22Rv1 (cell line): ENCODE measurements around the gene ANKRD36C.
A peak's percentile ranks its signal among the peaks of the same experiment; 100 is the strongest.
"Not testable (repeated sequence)": the region's sequence is repeated elsewhere in the genome, so short reads cannot be mapped to it uniquely, and the experiment has no call there.

Source experiments
- H3K27ac ChIP-seq: fragments of 450-650 bp; 2 replicates; pipeline ENCODE4 v1.5.1; 2017
- ZFX ChIP-seq: fragments of 450-650 bp; IDR thresholded peaks from 2 replicates; pipeline ENCODE4 v1.6.1; 2017; ENCODE audit warnings: antibody characterized with exemption, borderline replicate concordance
- TF ChIP-seq, protein P1 (sequence below): fragments of 450-650 bp; IDR thresholded peaks from 2 replicates; pipeline ENCODE4 v1.5.1; 2017; ENCODE audit warnings: mild to moderate bottlenecking

Gene ANKRD36C

DNA sequence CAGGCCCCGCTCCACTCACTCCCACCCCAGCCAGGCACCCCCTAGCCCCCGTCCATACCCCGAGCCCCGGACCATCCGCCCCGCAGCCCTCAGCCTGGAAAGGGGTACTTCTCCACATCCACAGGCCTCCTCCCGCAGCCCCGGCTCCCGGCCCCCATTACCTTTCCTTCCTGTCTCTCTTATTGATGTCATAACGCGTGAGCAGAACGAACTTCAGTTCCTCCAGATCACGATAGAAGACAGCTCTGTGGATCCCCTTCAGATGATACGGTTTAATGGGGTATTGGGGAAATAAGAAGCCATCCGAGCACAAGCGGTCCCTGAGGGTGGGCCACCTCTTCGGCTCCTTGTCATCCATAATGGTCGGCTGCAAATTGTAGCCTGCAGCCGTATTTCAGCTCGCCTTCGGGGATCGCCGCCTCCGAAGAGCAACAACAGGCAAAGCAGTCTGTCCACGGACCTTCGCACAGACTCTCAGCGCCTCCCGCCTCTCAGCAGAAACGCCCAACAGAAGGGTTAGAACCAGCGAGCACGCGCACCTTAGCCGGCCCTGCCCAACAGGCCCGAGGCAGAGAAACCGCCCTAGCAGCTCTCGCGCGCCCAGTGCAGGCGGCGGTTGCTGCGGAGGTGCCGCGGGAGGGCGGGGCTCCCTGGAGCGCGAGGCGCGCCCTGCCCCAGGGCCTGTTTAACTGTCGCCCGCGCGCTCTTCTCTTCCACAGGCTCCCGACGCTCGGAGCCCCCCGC lies at the start of gene ANKRD36C:
ANKRD36C (minus strand) TSS at position 474 of the 744 bp plus-strand sequence; CDS start at position 358, 116 bp downstream.
- peak within 1 kb of the TSS; percentile 91 for H3K27ac ChIP-seq

DNA sequence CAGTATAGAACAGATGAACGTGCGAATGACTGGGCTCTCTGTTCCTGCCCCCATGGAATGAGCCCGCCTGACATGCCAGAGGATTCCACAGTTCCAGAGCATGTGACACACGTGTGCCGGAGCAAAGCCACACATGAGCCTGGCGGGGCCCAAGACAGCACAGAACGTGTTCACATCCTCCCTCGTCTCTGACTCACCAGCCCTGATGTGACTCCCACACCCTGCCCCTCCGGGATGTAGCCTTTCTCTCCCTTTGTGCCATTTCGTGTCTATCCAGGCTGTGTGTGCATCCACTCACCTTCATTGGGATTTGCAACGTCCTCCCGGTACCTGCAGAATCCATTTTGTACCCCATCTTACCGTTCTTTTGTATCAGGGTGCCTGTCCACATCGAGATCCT lies 43.9 kb upstream of the ANKRD36C start:
- H3K27ac ChIP-seq: not testable (repeated sequence)

DNA sequence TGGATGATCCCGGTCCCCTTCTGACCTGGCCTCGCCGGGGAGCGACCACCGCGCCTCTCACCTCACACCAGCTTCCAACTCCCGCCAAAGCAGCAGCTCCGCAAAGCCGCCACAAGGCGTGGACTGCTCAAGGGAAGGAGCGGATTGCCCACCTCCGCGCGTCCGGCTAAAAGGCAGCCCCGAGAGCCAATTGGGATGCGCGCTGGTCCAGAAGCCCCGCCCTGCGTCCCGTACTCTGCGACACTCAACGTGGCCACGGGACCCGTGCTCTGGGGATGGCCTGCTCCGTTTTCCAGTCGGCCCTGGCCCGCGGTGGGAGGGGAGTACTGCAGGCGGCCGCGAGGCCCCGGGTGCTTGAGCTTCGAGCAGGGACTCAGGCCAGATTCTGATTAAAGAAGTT lies 43.2 kb upstream of the ANKRD36C start, which contains the start of gene GPAT2:
GPAT2 (minus strand) TSS at position 125 of the 400 bp plus-strand sequence. CDS start 2,557 bp downstream, outside the sequence.
- H3K27ac ChIP-seq: not testable (repeated sequence)

DNA sequence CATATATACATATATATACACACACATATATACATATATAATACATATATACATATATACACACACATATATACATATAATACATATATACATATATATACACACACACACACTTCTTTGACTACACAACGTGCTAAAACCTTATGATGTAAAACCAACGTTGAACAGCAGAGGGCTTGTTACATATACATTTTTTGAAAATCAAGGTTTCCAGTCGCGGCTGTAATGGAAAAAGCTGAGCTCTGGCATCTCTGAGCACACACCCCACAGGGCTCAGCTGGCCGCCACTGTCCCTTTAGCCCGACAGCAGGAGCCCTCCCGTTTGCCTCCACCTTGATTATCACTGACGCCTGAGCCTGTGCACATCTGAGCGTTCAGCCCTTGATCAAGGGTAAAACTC lies 42.4 kb upstream of the ANKRD36C start:
- not testable (repeated sequence) for H3K27ac ChIP-seq

DNA sequence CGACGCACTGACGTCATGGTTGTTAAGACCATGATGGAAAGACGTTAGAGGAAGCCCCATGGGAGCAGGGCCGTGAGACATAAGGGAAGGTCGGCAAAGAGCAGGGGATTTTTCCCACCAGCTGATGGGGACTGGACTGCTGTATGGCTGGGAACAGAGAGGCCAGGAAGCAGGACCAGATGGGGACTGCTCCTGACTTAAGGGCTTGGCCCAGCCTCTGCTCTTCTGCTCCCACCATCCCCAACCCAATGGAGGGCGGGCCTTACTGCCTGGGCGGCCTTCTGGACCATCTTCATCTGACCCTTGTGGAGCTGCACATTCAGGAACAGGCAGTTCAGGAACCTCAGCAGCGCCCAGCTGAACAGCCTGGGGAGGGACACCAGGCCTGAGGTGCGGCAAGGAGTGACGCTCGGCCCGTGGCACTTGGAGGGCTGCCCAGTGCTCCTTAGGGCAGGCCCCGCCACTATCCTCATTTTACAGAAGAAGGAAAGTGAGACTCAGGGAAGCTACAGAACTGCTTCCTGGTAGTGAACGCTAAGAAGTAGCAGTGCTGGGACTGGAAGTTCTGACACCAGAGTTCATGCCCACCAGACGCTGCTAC lies 36.2 kb upstream of the ANKRD36C start:
- H3K27ac ChIP-seq: not testable (repeated sequence)

DNA sequence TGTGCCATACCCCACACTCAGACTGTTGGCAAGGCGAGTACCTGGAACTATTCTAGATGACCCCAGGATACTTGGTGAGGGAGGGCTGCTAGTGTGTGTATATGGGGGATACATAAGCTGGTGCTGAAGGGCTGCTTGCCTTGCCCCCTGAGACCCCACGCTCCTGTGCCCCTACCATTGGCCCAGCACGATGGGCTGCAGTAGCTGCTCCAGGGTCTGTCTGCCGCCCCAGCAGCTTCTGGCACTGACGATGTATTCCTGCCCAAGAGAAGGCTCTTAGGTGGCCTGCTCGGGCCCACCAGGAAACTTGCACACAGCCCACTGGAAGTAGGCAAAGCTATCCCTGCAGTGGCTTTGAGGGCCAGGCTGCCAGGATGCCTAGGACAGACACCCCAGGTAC lies 34.1 kb upstream of the ANKRD36C start:
- H3K27ac ChIP-seq: not testable (repeated sequence)

DNA sequence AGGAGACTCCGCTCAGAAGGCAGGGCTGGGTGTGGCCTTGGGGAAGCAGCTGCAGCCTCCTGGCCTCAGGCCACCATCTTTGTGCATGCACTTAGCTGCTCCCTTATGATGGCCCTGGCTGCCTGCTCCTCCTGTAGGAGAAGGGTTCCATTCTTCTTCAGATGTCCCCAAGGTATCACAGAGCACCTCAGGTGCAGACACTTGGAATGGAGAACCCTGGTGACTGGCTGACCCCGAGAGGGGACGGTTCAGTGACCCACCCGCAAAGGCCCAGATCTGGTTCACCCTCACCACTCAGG lies 33.5 kb upstream of the ANKRD36C start:
- H3K27ac ChIP-seq: no peak overlapping the region
- TF ChIP-seq, protein P1, sequence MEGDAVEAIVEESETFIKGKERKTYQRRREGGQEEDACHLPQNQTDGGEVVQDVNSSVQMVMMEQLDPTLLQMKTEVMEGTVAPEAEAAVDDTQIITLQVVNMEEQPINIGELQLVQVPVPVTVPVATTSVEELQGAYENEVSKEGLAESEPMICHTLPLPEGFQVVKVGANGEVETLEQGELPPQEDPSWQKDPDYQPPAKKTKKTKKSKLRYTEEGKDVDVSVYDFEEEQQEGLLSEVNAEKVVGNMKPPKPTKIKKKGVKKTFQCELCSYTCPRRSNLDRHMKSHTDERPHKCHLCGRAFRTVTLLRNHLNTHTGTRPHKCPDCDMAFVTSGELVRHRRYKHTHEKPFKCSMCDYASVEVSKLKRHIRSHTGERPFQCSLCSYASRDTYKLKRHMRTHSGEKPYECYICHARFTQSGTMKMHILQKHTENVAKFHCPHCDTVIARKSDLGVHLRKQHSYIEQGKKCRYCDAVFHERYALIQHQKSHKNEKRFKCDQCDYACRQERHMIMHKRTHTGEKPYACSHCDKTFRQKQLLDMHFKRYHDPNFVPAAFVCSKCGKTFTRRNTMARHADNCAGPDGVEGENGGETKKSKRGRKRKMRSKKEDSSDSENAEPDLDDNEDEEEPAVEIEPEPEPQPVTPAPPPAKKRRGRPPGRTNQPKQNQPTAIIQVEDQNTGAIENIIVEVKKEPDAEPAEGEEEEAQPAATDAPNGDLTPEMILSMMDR: no peak
- TF ChIP-seq ZFX: no peak

DNA sequence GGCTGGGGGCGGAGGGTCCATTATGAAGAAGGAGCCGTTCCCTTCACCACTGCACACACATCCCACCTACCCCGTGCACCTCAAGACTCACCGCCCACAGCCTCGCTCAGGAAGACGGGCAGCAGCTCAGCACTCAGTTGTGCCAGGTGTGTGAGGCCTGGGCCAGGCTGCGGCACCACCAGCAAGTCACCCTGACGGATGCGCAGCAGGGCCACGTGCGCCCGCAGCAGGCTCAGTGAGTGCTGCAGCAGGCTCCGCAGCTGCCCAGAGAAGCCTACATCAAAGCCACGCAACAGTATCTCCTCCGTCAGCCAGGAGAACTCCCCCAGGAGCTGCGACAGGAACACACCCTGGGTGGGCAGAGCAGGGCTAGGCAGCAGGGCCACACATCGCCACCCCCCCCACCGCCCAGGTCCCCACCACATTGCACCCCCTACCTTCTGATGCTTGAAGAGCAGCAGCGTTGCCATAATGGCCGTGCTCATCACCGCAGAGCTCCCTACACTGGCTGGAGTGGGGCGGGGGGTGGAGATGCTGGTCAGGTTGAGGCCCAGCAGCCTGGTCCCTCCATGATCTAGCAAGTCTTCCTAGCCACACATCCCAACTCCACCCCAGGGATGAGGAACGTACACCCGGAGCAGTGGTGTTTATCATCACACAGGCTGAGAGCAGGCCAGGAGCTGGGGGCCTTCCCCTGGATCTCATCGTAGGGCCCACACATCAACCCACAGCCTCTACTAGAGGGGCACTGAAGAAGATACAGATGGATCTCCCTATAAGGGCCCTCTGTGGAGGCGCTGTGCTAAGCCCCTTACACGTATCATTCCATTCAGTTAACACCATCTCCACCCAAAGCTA lies 32.9 kb upstream of the ANKRD36C start:
- TF ChIP-seq, protein P1: no peak
- no peak for TF ChIP-seq ZFX
- H3K27ac ChIP-seq: no peak overlapping the region

DNA sequence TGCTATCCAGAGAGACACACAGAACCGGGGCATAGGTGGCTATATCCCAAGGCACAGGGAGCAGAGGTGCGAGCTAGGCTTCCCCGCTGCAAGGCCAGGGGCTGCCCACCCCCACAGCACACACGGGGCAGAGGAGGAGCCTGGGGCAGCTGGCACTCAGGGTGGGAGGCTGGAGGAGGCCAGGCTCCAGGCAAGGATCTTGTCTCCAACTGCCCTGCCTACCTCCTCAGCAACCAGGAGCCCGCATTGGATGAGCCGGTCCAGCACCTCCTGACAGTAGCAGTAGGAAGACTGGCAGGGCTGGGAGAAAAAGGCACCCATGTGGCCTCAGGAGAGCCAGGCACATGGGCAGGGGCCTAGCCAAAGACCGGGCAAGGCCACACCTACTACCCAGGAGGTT lies 32.1 kb upstream of the ANKRD36C start:
- not testable (repeated sequence) for H3K27ac ChIP-seq

DNA sequence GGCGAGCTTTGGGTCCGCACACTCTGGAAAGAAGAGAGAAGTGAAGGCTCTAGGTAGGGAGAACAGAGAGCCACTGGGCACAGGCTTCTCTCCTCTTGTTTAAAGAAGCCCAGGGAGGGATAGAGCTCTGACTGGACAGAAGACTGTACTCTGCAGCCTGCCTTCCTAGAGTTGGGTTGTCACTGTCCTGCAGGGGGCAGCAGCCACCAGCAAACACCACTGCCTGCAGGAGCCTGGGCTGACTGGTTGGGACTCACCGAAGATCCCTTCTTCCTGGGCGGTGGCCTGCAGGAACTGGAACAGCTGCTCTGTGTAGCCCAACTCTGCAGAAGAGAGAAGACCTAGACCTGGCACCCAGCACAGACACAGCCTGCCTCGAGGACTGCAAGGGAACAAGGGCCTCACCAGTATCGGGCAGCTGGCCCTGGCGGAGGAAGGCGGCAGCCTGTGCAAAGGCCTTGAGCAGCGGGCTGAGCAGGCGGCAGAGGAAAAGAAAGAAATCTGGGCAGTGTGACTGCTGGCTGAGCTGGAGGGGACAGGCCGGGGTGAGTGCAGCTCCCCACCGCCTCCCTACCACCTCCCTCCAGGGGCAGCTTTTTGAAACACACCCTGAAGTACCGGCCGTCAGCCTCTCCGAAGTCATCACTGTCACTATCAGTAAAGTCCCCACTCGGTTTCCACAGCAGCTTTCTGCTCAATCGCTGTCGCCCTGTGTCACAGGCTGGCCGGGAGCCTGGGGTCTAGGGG lies 31.2 kb upstream of the ANKRD36C start:
- not testable (repeated sequence) for H3K27ac ChIP-seq
- TF ChIP-seq, protein P1: peak; percentile 84

DNA sequence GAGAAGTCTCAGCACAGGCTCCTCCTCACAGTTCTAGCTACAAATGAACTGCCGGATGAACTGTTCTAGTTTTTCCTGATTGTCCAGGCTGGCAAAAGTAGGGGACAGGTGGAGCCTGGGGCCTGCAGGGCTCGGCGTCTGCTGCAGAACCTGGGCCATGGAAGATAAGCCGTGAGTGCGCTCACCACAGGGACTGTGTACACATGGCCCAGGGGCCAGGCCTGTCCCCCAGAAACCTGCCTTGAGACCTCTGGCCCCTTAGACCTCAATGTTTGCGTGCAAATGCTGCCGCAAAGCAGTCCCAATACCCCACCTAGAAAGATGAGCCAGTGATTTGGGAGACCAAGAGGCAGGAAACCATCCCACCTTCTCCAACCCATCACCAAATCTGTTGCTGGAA lies 30.5 kb upstream of the ANKRD36C start:
- not testable (repeated sequence) for H3K27ac ChIP-seq

DNA sequence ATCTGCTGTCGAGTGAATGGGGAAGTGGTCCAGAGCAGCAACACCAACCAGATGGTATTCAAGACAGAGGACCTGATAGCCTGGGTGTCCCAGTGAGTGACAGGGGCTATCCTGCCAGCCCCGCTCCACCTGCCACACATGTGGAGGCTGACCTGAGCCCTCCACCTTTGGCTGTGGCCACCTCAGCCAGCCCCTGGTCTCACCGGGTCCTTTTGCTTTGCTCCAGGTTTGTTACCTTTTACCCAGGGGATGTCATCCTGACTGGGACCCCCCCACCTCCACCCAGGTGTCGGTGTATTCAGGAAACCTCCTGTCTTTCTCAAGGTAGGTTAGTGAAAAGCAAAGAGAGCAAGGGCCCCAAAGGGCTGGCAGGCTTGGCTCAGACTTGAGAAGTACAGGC lies 29.5 kb upstream of the ANKRD36C start:
- H3K27ac ChIP-seq: not testable (repeated sequence)

DNA sequence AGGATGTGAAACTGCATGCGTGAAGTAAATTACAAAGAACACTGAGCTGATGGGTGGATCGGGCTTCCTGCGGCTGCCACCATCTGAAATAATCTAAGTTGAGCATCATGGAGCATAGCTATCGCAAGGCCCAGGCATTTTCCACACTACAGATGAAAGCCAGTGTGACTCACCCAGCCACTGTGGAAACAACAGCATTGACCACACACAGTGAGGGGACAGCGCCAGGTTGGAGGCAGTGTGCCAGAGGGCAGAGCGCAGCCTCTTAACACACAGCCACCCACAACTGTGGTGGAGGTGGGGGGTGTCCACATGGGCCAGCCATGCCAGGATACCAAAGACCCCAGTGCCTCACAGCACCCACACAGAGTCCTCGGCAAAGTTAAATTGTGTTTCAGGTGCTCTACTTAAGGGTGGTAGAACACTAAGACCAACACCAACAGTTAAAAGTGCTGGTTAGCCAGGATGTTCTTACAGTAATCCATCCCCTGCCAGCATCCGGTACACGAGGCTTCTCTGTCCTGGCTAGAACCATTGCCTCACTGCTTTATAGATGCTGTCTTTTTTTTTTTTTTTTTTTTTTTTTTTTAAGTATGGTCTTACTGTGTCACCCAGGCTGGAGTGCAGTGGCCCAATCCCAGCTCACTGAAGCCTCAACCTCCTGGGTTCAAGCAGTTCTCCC lies 28.4 kb upstream of the ANKRD36C start:
- H3K27ac ChIP-seq: not testable (repeated sequence)

DNA sequence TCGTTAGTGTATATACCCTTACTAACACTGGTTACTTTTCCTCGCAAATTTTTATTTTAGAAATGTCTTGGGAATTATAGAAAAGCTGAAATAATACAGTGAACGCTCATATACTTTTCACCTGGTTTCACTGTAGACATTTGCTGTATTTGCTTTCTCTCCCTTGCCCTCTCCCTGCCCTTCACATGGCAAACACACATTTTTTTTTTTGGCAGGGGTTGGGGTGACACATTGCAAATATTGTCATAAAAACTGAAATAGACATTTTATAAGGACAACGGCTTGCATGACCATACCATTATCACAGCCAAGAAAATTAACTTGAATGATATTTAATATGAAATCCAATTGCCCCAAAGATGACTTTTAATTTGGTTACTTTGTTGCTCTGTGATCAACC lies 24.7 kb upstream of the ANKRD36C start:
- not testable (repeated sequence) for H3K27ac ChIP-seq
